Lower leg skin (tissue), 3 donors: ENCODE measurements around the gene PSD2.

Experiments used
- POLR2A ChIP-seq, 2 donors: fragments of 450-650 bp; IDR thresholded peaks; one replicate each; pipeline ENCODE4 v1.6.1; 2016 to 2017; ENCODE audit warnings: antibody characterized with exemption in 2 of 2, mild to moderate bottlenecking in 1 of 2, moderate library complexity in 1 of 2
- TF ChIP-seq, protein P1 (sequence below), 3 donors: fragments of 450-650 bp; IDR thresholded peaks; one replicate each; pipeline ENCODE4 v1.5.1; 2016; ENCODE audit warnings: antibody characterized with exemption in 3 of 3, mild to moderate bottlenecking in 3 of 3, moderate library complexity in 2 of 3

DNA sequence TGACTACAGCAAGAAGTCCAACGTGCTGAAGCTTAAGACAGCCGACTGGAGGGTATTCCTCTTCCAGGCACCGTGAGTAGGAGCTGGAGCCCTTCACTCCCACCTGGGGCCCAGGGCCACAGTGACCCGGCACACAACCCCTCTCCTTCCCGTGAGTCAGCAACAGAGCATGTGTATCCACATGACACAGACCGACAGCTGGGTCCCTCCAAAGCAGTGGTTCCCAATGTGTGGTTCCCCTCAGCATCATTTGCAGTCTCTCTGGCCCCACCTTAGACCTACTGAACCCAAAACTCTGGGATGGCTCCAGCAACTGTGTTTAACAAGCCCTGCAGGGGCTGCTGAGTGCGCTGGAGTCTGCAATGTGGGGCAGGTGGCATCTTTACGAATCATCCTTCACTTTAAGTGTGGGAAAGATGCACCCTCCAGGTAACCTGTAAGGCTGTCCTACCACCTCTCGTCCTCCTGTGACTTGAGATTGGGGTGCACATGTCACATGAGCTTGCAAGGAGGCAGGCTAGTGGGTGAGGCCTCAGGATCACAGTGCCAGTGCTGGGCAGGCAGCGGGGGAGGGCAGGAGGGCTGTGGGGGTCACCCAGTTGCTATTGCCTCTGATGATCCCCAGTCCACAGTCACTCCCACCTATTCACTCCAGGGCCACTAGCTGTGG is 42.2 kb downstream of the PSD2 start:
- TF ChIP-seq, protein P1, sequence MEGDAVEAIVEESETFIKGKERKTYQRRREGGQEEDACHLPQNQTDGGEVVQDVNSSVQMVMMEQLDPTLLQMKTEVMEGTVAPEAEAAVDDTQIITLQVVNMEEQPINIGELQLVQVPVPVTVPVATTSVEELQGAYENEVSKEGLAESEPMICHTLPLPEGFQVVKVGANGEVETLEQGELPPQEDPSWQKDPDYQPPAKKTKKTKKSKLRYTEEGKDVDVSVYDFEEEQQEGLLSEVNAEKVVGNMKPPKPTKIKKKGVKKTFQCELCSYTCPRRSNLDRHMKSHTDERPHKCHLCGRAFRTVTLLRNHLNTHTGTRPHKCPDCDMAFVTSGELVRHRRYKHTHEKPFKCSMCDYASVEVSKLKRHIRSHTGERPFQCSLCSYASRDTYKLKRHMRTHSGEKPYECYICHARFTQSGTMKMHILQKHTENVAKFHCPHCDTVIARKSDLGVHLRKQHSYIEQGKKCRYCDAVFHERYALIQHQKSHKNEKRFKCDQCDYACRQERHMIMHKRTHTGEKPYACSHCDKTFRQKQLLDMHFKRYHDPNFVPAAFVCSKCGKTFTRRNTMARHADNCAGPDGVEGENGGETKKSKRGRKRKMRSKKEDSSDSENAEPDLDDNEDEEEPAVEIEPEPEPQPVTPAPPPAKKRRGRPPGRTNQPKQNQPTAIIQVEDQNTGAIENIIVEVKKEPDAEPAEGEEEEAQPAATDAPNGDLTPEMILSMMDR (IDR thresholded peaks at IDR 0.05), result no peak
- no peak for TF ChIP-seq POLR2A (IDR thresholded peaks at IDR 0.05)
